Neural progenitor cell (in vitro differentiated cells): ENCODE results near the gene GDF15. TPM values are rescaled to one million over a fixed set of nuclear protein-coding genes. Genes with fewer than 3 reads are reported as not detected.

ENCODE experiments used
- DNase-seq: peaks from one replicate; pipeline ENCODE4 v3.0.0-alpha.2; 2016; ENCODE audit warnings: low spot score
- H2AFZ ChIP-seq: fragments of 200-600 bp; sonication (generic); replicated peaks from 2 replicates; pipeline ENCODE4 v1.6.1; 2016; ENCODE audit warnings: antibody characterized with exemption
- H3F3A ChIP-seq: fragments of 200-600 bp; sonication (generic); 2 replicates; pipeline ENCODE4 v1.6.1; 2016; ENCODE audit warnings: antibody characterized with exemption, low read depth
- H3K27ac ChIP-seq: fragments of 200-600 bp; sonication (generic); 2 replicates; pipeline ENCODE4 v1.5.1; 2016; ENCODE audit warnings: mild to moderate bottlenecking
- H3K27me3 ChIP-seq: fragments of 200-600 bp; sonication (generic); 2 replicates; pipeline ENCODE4 v1.6.1; 2016; ENCODE audit warnings: mild to moderate bottlenecking, moderate library complexity
- H3K36me3 ChIP-seq: fragments of 200-600 bp; sonication (generic); 2 replicates; pipeline ENCODE4 v1.5.1; 2016
- H3K4me1 ChIP-seq: fragments of 200-600 bp; sonication (generic); 2 replicates; pipeline ENCODE4 v1.6.1; 2016; ENCODE audit warnings: mixed run types
- H3K4me2 ChIP-seq: fragments of 200-600 bp; sonication (generic); 2 replicates; pipeline ENCODE4 v1.6.1; 2016
- H3K4me3 ChIP-seq: fragments of 200-600 bp; sonication (generic); 2 replicates; pipeline ENCODE4 v1.5.1; 2016
- H3K79me2 ChIP-seq: fragments of 200-600 bp; sonication (generic); 2 replicates; pipeline ENCODE4 v1.6.1; 2016; ENCODE audit warnings: low read depth
- H3K9ac ChIP-seq: fragments of 200-600 bp; sonication (generic); 2 replicates; pipeline ENCODE4 v1.6.1; 2016
- H3K9me3 ChIP-seq: fragments of 200-600 bp; sonication (generic); 2 replicates; pipeline ENCODE4 v1.5.1; 2016; ENCODE audit warnings: low read depth
- H4K20me1 ChIP-seq: fragments of 200-600 bp; sonication (generic); 2 replicates; pipeline ENCODE4 v1.6.1; 2016; ENCODE audit warnings: low read depth
- H3K27ac Mint-ChIP-seq: 3 replicates; pipeline ENCODE4 v1.8.0; 2021; ENCODE audit warnings: mixed read lengths
- H3K27me3 Mint-ChIP-seq: 2 replicates; pipeline ENCODE4 v1.8.0; 2022; ENCODE audit warnings: low read depth, mild to moderate bottlenecking, inconsistent platforms, moderate library complexity, mixed read lengths; ENCODE audit not compliant: insufficient read depth
- H3K36me3 Mint-ChIP-seq: 3 replicates; pipeline ENCODE4 v1.8.0; 2021; ENCODE audit warnings: mixed read lengths
- H3K4me1 Mint-ChIP-seq: 3 replicates; pipeline ENCODE4 v1.8.0; 2021; ENCODE audit warnings: mixed read lengths
- H3K4me3 Mint-ChIP-seq: 3 replicates; pipeline ENCODE4 v1.8.0; 2021; ENCODE audit warnings: mild to moderate bottlenecking, moderate library complexity, mixed read lengths
- H3K9me3 Mint-ChIP-seq: 3 replicates; pipeline ENCODE4 v1.8.0; 2020; ENCODE audit warnings: mixed read lengths
- EZH2 ChIP-seq: fragments of 200-600 bp; sonication (generic); IDR thresholded peaks from 2 replicates; pipeline ENCODE4 v1.6.1; 2017; ENCODE audit warnings: antibody characterized with exemption, mild to moderate bottlenecking, moderate library complexity
- EZH2phosphoT487 ChIP-seq: fragments of 200-600 bp; sonication (generic); IDR thresholded peaks from 2 replicates; pipeline ENCODE4 v1.6.1; 2017; ENCODE audit warnings: antibody characterized with exemption
- total RNA-seq: library from RNA; depleted of rRNA; stranded (reverse); fragments of >200 nt; gene quantifications from 2 replicates; pipeline ENCODE4 v1.2.3, GENCODE V29; 2015; ENCODE audit warnings: low replicate concordance
- TF ChIP-seq, protein P1 (sequence below): fragments of 200-600 bp; sonication (generic); IDR thresholded peaks from 2 replicates; pipeline ENCODE4 v1.5.1; 2017; ENCODE audit warnings: antibody characterized with exemption, mild to moderate bottlenecking

Gene GDF15
- total RNA-seq, 1 donor from 2014 or later: 0.19 TPM

DNA sequence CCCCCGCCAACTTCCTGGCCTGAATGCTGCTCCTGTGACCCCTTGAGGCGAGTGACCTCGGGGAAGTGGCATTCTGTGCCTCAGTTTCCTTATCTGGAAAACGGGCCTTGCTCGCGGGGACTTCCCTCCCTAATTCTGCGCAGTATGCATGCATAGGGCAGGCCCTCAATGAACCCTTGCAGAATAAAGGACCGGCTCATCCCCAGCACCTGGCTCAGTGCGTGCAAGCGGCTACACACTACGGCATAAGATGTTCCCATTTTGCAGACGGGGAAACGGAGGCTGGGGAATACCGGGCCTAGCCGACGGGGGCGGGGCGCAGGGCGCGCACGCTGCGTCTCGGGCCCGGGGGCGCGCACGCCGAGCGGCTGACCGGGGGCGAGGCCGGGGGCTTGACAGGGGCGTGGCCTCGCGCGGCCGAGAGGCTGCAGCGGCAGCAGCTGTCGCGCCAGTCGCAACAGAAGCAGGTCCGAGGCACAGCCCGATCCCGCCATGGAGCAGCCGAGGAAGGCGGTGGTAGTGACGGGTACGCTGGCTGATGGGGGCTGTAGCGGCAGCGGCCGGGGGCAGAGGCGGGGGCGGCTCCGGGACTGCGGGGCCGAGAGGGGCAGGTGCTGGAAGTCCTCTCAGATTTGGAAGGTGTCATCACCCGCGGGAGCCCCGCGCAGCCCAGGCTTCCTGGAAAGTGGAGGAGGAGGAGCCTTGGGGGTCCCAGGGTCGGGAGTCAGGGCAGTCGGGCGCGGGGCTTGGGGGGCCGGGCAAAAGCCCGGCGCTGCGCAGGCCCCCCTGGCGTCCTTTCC lies 45.6 kb upstream of the GDF15 start, which contains the start of gene PGPEP1:
Gene PGPEP1, plus strand, starts transcription at position 409 of the 800 bp plus-strand sequence. Its CDS starts 84 bp downstream, at position 493.
- Mint-ChIP-seq H3K9me3 (no peaks in the 10 kb centered on the region), H3K27ac (no peak within 1 kb of the TSS), H3K4me3 (peak within 1 kb of the TSS; percentile 84), H3K27me3 (peaks cover 19% of the 10 kb centered on the region), H3K36me3 (no peaks in the 10 kb centered on the region), H3K4me1 (peaks cover 35% of the 10 kb centered on the region)
- Histone ChIP-seq H3K27me3 (peaks cover 19% of the 10 kb centered on the region), H3K4me3 (peak within 1 kb of the TSS; percentile 79), H3F3A (peaks cover 51% of the 10 kb centered on the region), H3K9me3 (no peaks in the 10 kb centered on the region), H4K20me1 (peaks cover 18% of the 10 kb centered on the region), H3K79me2 (no peaks in the 10 kb centered on the region), H3K4me2 (peak within 1 kb of the TSS; percentile 97), H2AFZ (peak within 1 kb of the TSS; percentile 75), H3K27ac (no peak within 1 kb of the TSS), H3K36me3 (no peaks in the 10 kb centered on the region), H3K4me1 (peaks cover 20% of the 10 kb centered on the region), H3K9ac (no peak within 1 kb of the TSS)
- peak; percentile 89 for DNase-seq
- TF ChIP-seq EZH2 (no peak), EZH2phosphoT487 (no peak)
- TF ChIP-seq, protein P1, sequence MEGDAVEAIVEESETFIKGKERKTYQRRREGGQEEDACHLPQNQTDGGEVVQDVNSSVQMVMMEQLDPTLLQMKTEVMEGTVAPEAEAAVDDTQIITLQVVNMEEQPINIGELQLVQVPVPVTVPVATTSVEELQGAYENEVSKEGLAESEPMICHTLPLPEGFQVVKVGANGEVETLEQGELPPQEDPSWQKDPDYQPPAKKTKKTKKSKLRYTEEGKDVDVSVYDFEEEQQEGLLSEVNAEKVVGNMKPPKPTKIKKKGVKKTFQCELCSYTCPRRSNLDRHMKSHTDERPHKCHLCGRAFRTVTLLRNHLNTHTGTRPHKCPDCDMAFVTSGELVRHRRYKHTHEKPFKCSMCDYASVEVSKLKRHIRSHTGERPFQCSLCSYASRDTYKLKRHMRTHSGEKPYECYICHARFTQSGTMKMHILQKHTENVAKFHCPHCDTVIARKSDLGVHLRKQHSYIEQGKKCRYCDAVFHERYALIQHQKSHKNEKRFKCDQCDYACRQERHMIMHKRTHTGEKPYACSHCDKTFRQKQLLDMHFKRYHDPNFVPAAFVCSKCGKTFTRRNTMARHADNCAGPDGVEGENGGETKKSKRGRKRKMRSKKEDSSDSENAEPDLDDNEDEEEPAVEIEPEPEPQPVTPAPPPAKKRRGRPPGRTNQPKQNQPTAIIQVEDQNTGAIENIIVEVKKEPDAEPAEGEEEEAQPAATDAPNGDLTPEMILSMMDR: no peak

DNA sequence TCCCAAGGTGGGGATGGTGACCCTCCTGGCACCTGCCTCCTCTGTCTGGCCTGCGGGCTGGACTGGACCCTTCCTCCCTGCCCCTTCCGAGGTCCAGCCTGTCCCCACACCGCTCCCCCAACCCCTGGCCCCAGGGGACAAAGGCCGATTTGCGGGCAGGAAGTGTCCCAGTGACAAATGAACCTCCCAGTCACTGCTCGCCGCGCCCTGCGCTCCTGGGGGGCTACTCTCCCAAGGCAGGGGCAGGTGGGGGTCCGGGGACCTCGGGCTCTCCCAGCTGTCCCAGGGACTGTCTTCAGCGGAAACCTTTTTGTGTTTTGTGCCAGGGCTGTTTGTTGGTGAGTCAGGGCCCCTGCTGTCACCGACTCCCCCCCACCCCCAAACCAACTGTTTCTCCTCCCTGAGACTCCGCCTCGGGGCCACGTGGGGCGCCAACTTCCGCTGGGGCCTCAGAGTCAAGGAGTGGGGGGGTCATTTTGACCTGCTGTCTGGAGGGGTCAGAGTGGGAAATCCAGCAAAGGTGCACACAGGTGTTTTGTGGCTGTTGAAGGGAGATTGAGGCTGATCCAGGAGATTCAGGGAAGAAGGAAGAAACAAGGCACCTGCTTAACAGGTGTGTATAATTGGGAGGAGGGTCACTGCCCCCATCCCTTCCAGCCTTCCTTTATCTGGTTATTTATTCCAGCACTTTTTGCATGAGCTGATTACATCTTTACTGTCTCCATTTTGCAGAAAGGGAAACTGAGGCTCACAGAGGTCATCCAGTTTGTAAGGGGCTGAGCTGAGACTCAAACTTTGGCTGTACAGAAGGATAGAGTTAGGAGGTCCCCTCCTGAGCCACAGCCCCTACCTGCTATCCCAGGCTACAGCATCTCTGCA lies 44.7 kb upstream of the GDF15 start:
- Mint-ChIP-seq H3K4me3 (peak overlapping the region; percentile 84), H3K27me3 (peaks cover 19% of the 10 kb centered on the region)
- H2AFZ ChIP-seq: peak overlapping the region; percentile 75

DNA sequence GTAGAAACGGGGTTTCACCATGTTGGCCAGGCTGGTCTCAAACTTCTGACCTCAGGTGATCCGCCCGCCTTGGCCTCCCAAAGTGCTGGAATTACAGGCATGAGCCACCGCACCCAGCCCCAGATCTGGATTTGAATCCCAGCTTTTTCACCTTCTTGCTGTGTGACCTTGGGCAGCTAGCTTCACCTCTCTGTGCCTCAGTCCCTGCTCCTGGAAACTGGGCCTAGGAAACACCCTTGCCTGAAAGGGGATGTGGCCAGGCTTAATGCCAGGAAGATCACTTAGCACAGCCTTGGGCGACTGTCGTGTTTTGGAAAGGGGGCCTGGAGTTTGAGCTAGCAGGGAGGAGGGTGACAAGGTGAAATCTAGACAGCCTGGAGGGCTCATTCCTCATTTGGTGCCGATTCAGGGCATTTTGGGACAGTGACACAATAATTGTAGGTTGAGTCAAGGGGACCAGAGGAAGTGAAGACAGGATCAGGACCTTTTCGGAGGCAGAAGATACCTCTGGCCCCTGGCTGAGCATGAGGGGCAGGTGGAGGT lies 43.8 kb upstream of the GDF15 start:
- H3K9me3 ChIP-seq: no peaks in the 10 kb centered on the region
- Mint-ChIP-seq H3K27ac (no peak overlapping the region), H3K27me3 (peaks cover 17% of the 10 kb centered on the region), H3K9me3 (no peaks in the 10 kb centered on the region), H3K4me1 (peaks cover 42% of the 10 kb centered on the region), H3K36me3 (no peaks in the 10 kb centered on the region), H3K4me3 (peak overlapping the region; percentile 84)
- TF ChIP-seq EZH2 (no peak), EZH2phosphoT487 (no peak)
- TF ChIP-seq, protein P1: no peak
- peaks cover 24% of the 10 kb centered on the region for H3K4me1 ChIP-seq
- H3K79me2 ChIP-seq: no peaks in the 10 kb centered on the region
- H3K4me2 ChIP-seq: no peak overlapping the region
- no peak overlapping the region for H3K27ac ChIP-seq
- H3K9ac ChIP-seq: no peak overlapping the region
- peaks cover 18% of the 10 kb centered on the region for H4K20me1 ChIP-seq
- H3F3A ChIP-seq: peaks cover 60% of the 10 kb centered on the region
- H2AFZ ChIP-seq: no peak overlapping the region
- no peak overlapping the region for H3K4me3 ChIP-seq
- no peak for DNase-seq
- H3K27me3 ChIP-seq: peaks cover 19% of the 10 kb centered on the region
- no peaks in the 10 kb centered on the region for H3K36me3 ChIP-seq

More for the DNA sequence above, 44.7 kb upstream of the GDF15 start:
- H3K27me3 ChIP-seq: peaks cover 19% of the 10 kb centered on the region
- H3K79me2 ChIP-seq: no peaks in the 10 kb centered on the region
- peak overlapping the region; percentile 79 for H3K4me3 ChIP-seq
- peaks cover 37% of the 10 kb centered on the region for H3K4me1 Mint-ChIP-seq
- H3K9me3 Mint-ChIP-seq: no peaks in the 10 kb centered on the region
- H4K20me1 ChIP-seq: peaks cover 18% of the 10 kb centered on the region
- H3K9ac ChIP-seq: no peak overlapping the region
- TF ChIP-seq EZH2phosphoT487 (no peak), EZH2 (no peak)
- TF ChIP-seq, protein P1: no peak
- H3K36me3 Mint-ChIP-seq: no peaks in the 10 kb centered on the region
- no peak overlapping the region for H3K27ac ChIP-seq
- no peaks in the 10 kb centered on the region for H3K9me3 ChIP-seq
- no peaks in the 10 kb centered on the region for H3K36me3 ChIP-seq
- no peak overlapping the region for H3K27ac Mint-ChIP-seq
- peak; percentile 39 for DNase-seq
- H3K4me2 ChIP-seq: peak overlapping the region; percentile 97
- peaks cover 24% of the 10 kb centered on the region for H3K4me1 ChIP-seq
- H3F3A ChIP-seq: peaks cover 59% of the 10 kb centered on the region
